NCI-H2081 (cell line): Measurements from ENCODE around the gene RAPGEFL1.
"Not testable (repeated sequence)": the region's sequence is repeated elsewhere in the genome, so short reads cannot be mapped to it uniquely, and the experiment has no call there.

ENCODE experiments used
- DNase-seq, 2 experiments: peaks; one replicate each; lab custom pipeline; 2025; lab: John Stamatoyannopoulos, UW

Gene RAPGEFL1

DNA sequence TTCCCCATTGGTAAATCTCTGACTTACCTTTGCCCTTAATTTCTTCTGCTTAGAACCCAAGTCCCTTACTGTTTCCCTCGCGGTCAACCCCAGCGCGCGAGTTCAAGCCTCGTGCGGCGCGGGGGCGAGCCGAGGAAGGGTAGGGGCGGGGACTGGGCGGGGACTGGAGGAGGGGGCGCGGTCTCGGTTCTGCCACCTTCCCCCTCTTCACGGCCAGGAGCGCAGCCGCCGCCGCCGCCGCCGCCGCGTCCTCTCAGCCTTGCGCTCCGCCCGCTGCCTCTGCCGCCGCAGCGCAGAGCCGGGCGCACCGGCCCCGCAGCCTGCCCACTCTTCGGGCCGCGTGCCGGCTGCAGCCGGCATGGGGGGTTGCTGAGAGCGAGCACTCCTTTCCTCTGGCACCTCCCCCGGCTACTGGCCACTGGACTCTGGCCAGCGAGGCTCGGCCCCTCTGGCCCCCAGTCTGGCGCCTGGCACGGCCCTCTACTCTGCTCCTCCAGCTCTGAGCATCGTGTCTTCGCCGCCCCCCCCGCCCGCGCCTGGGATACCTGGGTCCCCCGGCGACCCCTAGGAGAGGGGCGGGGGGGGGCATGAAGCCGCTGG lies at the start of gene RAPGEFL1:
Gene RAPGEFL1 (plus strand): TSS at position 196 of the 600 bp plus-strand sequence. CDS start 392 bp downstream, at position 588.
- DNase-seq: peak; percentile 80

GRCh38 chr17:40129498-40129897 lies 47.8 kb upstream of the RAPGEFL1 start:
- DNase-seq: no peak

- no peak for DNase-seq
Observed at GRCh38 chr17:40130352-40131042, 46.8 kb upstream of the RAPGEFL1 start.

DNA sequence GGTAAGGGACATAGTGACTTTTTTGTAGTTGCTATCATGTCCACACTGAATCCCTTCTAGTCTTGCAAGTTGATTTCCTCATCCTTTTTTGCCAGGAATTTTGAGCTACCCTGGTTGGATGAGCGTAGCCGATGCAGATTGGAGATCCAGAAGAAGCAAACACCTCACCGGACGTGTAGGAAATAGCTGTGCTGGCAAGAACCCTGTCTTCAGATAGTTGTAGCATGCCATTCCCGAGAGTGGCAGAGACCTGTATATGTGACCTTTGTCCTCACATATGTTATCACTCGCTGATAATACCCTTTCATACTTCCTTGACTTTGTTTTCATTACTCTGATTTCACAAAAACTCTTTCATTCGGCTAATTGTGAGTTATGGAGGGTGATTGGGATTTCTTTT lies 43.1 kb upstream of the RAPGEFL1 start:
- DNase-seq: no peak

- DNase-seq: no peak
Observed at GRCh38 chr17:40135817-40136216, 41.5 kb upstream of the RAPGEFL1 start.

- no peak for DNase-seq
Observed at GRCh38 chr17:40139566-40140058, 37.7 kb upstream of the RAPGEFL1 start.

- DNase-seq: not testable (repeated sequence)
Observed at GRCh38 chr17:40143166-40143565, 34.1 kb upstream of the RAPGEFL1 start.

DNA sequence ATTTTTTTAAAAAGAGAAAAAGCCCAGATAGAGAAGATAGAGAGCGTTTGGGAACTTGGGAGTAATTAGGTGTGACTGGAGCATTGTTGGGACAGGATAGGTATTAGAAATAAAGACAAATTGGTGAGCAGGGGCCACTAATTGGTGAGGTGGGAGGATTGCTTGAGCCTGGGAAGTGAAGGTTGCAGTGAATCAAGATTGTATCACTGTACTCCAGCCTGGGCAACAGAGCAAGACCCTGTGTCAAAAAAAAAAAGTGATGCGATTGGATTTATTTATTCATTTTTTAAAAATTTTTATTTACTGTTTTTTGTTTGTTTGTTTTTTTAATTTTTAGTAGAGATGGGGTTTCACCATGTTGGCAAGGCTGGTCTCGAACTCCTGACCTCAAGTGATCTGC lies 31.8 kb upstream of the RAPGEFL1 start:
- DNase-seq: no peak

DNA sequence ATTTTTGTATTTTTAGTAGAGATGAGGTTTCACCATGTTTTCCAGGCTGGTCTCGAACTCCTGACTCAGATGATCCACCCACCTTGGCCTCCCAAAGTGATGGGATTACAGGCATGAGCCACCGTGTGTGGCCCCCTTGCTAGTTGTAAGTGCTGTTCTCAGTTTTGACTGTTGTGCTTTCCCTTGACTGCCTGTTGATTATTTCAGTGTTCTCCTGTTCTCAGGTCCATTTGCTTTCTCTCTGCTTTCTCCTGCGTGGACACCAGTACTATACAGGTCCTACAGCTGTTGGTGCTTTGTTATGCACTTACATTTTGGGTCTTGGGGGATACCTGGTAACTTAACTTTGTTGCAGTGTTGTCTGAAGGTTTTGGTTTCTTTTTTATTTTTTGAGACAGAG lies 28.7 kb upstream of the RAPGEFL1 start:
- no peak for DNase-seq

DNA sequence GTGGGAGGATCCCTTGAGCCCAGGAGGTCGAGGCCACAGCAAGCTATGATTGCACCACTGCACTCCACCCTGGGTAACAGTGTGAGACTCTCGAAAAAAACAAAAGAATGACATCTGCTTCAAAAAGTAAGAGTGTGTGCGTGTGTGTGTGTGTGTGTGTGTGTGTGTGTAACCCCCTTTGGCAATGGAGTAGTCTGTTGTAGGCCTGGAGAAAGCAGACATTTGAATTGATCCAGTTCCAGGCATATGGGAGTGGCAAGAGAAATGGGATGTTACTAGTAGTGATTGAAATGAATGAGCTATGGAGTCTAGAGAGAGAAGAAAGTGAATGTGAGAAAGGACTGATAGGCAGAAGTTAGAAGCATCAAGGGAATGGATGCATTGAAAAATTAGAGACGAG lies 27.0 kb upstream of the RAPGEFL1 start:
- no peak for DNase-seq

DNA sequence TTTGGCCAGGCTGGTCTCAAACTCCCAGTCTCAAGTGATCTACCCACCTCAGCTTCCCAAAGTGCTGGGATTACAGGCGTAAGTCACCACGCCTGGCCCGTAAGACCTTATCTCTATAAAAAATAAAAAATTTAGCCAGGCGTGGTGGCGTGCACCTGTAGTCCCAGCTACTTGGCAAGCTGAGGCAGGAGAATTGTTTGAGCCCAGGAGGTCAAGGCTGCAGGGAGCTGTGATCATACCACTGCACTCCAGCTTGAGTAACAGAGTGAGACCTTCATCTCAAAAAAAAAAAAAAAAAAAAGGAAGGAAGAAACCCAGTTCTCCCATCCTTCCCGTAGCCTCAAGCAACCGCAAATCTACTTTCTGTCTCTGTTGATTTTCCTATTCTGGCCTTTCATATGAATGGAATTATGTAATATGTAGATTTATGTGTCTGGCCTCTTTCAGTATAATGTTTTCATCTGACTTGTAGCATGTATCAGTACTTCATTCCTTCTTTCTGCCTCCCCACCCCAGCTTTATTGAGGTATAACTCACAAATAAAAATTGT lies 25.8 kb upstream of the RAPGEFL1 start:
- no peak for DNase-seq

DNA sequence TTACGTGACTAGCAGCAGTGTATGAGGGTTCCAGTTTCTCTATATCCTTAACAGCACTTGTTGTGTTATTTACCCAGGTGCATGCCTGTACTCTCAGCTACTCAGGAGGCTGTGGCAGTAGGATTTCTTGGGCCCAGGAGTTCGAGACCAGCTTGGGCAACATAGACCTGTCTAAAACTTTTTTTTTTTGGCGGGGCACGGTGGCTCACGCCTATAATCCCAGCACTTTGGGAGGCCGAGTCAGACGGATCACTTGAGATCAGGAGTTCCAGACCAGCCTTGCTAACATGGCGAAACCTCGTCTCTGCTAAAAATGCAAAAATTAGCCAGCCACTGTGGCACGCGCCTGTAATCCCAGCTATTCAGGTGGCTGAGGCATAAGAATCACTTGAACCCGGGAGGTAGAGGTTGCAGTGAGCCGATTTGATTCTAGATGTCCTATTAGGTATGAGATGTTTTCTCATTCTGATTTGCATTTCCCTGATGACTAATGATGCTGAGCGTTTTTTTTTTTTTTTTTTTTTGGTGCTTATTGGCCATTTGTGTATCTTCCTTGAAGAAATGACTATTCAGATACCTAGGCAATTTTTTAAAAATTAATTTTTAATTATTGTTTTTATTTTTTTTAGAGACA lies 23.6 kb upstream of the RAPGEFL1 start:
- DNase-seq: no peak

- no peak for DNase-seq
Observed at GRCh38 chr17:40157973-40158372, 19.3 kb upstream of the RAPGEFL1 start.

- DNase-seq: no peak
Observed at GRCh38 chr17:40158438-40159013, 18.7 kb upstream of the RAPGEFL1 start.

- DNase-seq: no peak
Observed at GRCh38 chr17:40159456-40159855, 17.8 kb upstream of the RAPGEFL1 start.

GRCh38 chr17:40167685-40168261 lies 9.5 kb upstream of the RAPGEFL1 start:
- no peak for DNase-seq

DNA sequence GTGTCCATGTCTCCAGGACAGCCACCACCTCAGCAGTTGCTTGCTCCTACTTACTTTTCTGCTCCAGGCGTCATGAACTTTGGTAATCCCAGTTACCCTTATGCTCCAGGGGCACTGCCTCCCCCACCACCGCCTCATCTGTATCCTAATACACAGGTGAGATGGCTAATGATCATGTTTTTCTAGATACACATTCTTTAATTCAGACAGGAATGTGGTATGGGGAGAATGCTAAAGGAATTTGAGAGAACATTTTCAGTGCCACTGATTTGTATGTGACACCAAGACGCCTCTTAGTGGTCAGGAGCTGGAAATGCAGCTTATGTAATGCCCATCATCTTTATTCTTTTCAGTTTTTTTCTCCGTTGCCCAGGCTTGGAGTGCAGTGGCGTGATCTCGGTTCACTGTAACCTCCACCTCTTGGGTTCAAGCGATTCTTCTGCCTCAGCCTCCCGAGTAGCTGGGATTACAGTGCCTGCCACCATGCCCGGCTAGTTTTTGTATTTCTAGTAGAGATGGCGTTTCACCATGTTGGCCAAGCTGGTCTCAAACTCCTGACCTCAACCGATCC lies 8.9 kb upstream of the RAPGEFL1 start:
- DNase-seq: peak; percentile 36 to 55

DNA sequence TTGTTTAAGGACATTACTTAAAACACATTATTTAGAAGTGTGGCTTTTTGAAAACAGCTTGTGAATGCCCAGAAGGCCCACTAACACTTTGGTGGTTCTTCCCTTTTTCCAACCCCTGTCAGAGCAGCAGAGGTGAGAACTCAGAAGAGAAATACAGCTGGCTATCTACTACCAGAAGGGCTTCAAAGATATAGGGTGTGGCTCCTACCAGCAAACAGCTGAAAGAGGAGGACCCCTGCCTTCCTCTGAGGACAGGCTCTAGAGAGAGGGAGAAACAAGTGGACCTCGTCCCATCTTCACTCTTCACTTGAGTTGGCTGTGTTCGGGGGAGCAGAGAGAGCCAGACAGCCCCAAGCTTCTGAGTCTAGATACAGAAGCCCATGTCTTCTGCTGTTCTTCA lies 6.9 kb upstream of the RAPGEFL1 start:
- DNase-seq: no peak

- DNase-seq: no peak
Observed at GRCh38 chr17:40171750-40172149, 5.5 kb upstream of the RAPGEFL1 start.

GRCh38 chr17:40173091-40173777 lies 4.0 kb upstream of the RAPGEFL1 start:
- DNase-seq: no peak

DNA sequence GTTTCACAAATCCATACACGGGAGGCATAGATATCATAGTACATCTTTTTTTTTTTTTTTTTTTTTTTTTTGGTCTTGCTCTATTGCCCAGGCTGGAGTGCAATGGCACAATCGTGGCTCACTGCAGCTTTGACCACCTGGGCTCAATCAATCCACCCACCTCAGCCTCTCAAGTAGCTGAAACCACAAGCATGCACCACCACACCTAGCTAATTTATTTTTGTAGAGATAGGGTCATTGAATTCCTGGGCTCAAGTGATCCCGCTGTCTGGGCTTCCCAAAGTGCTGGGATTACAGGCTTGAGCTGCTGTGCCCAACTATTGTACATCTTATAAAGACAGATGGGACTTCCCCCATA lies 3.5 kb upstream of the RAPGEFL1 start:
- DNase-seq: no peak
